Neural progenitor cell (in vitro differentiated cells): Measurements from ENCODE around the gene FLT3LG. TPM values are rescaled to one million over a fixed set of nuclear protein-coding genes. Genes with fewer than 3 reads are reported as not detected.

Experiments
- DNase-seq: peaks from one replicate; pipeline ENCODE4 v3.0.0-alpha.2; 2016; ENCODE audit warnings: low spot score
- H2AFZ ChIP-seq: fragments of 200-600 bp; sonication (generic); replicated peaks from 2 replicates; pipeline ENCODE4 v1.6.1; 2016; ENCODE audit warnings: antibody characterized with exemption
- H3F3A ChIP-seq: fragments of 200-600 bp; sonication (generic); 2 replicates; pipeline ENCODE4 v1.6.1; 2016; ENCODE audit warnings: antibody characterized with exemption, low read depth
- H3K27ac ChIP-seq: fragments of 200-600 bp; sonication (generic); 2 replicates; pipeline ENCODE4 v1.5.1; 2016; ENCODE audit warnings: mild to moderate bottlenecking
- H3K27me3 ChIP-seq: fragments of 200-600 bp; sonication (generic); 2 replicates; pipeline ENCODE4 v1.6.1; 2016; ENCODE audit warnings: mild to moderate bottlenecking, moderate library complexity
- H3K36me3 ChIP-seq: fragments of 200-600 bp; sonication (generic); 2 replicates; pipeline ENCODE4 v1.5.1; 2016
- H3K4me1 ChIP-seq: fragments of 200-600 bp; sonication (generic); 2 replicates; pipeline ENCODE4 v1.6.1; 2016; ENCODE audit warnings: mixed run types
- H3K4me2 ChIP-seq: fragments of 200-600 bp; sonication (generic); 2 replicates; pipeline ENCODE4 v1.6.1; 2016
- H3K4me3 ChIP-seq: fragments of 200-600 bp; sonication (generic); 2 replicates; pipeline ENCODE4 v1.5.1; 2016
- H3K79me2 ChIP-seq: fragments of 200-600 bp; sonication (generic); 2 replicates; pipeline ENCODE4 v1.6.1; 2016; ENCODE audit warnings: low read depth
- H3K9ac ChIP-seq: fragments of 200-600 bp; sonication (generic); 2 replicates; pipeline ENCODE4 v1.6.1; 2016
- H3K9me3 ChIP-seq: fragments of 200-600 bp; sonication (generic); 2 replicates; pipeline ENCODE4 v1.5.1; 2016; ENCODE audit warnings: low read depth
- H4K20me1 ChIP-seq: fragments of 200-600 bp; sonication (generic); 2 replicates; pipeline ENCODE4 v1.6.1; 2016; ENCODE audit warnings: low read depth
- H3K27ac Mint-ChIP-seq: 3 replicates; pipeline ENCODE4 v1.8.0; 2021; ENCODE audit warnings: mixed read lengths
- H3K27me3 Mint-ChIP-seq: 2 replicates; pipeline ENCODE4 v1.8.0; 2022; ENCODE audit warnings: low read depth, mild to moderate bottlenecking, inconsistent platforms, moderate library complexity, mixed read lengths; ENCODE audit not compliant: insufficient read depth
- H3K36me3 Mint-ChIP-seq: 3 replicates; pipeline ENCODE4 v1.8.0; 2021; ENCODE audit warnings: mixed read lengths
- H3K4me1 Mint-ChIP-seq: 3 replicates; pipeline ENCODE4 v1.8.0; 2021; ENCODE audit warnings: mixed read lengths
- H3K4me3 Mint-ChIP-seq: 3 replicates; pipeline ENCODE4 v1.8.0; 2021; ENCODE audit warnings: mild to moderate bottlenecking, moderate library complexity, mixed read lengths
- H3K9me3 Mint-ChIP-seq: 3 replicates; pipeline ENCODE4 v1.8.0; 2020; ENCODE audit warnings: mixed read lengths
- CTCF ChIP-seq: fragments of 200-600 bp; sonication (generic); IDR thresholded peaks from 2 replicates; pipeline ENCODE4 v1.5.1; 2017; ENCODE audit warnings: antibody characterized with exemption, mild to moderate bottlenecking
- EZH2 ChIP-seq: fragments of 200-600 bp; sonication (generic); IDR thresholded peaks from 2 replicates; pipeline ENCODE4 v1.6.1; 2017; ENCODE audit warnings: antibody characterized with exemption, mild to moderate bottlenecking, moderate library complexity
- EZH2phosphoT487 ChIP-seq: fragments of 200-600 bp; sonication (generic); IDR thresholded peaks from 2 replicates; pipeline ENCODE4 v1.6.1; 2017; ENCODE audit warnings: antibody characterized with exemption
- total RNA-seq: library from RNA; depleted of rRNA; stranded (reverse); fragments of >200 nt; gene quantifications from 2 replicates; pipeline ENCODE4 v1.2.3, GENCODE V29; 2015; ENCODE audit warnings: low replicate concordance

FLT3LG gene
- total RNA-seq, 1 donor from 2014 or later, result 0.24 TPM

GRCh38 chr19:49427339-49427738 lies 46.7 kb upstream of the FLT3LG start:
- Mint-ChIP-seq H3K9me3 (peaks cover 14% of the 10 kb centered on the region), H3K27me3 (peaks cover 70% of the 10 kb centered on the region), H3K36me3 (no peaks in the 10 kb centered on the region), H3K4me3 (peak overlapping the region; percentile 47), H3K4me1 (peaks cover 63% of the 10 kb centered on the region), H3K27ac (no peak overlapping the region)
- TF ChIP-seq CTCF (no peak), EZH2 (no peak), EZH2phosphoT487 (no peak)
- Histone ChIP-seq H3K4me3 (no peak overlapping the region), H3K4me1 (peaks cover 39% of the 10 kb centered on the region), H3F3A (peaks cover 66% of the 10 kb centered on the region), H3K36me3 (no peaks in the 10 kb centered on the region), H3K27me3 (peaks cover 96% of the 10 kb centered on the region), H3K79me2 (no peaks in the 10 kb centered on the region), H3K9ac (no peak overlapping the region), H3K9me3 (no peaks in the 10 kb centered on the region), H4K20me1 (no peaks in the 10 kb centered on the region), H3K27ac (no peak overlapping the region), H3K4me2 (no peak overlapping the region), H2AFZ (no peak overlapping the region)
- DNase-seq, result no peak

DNA sequence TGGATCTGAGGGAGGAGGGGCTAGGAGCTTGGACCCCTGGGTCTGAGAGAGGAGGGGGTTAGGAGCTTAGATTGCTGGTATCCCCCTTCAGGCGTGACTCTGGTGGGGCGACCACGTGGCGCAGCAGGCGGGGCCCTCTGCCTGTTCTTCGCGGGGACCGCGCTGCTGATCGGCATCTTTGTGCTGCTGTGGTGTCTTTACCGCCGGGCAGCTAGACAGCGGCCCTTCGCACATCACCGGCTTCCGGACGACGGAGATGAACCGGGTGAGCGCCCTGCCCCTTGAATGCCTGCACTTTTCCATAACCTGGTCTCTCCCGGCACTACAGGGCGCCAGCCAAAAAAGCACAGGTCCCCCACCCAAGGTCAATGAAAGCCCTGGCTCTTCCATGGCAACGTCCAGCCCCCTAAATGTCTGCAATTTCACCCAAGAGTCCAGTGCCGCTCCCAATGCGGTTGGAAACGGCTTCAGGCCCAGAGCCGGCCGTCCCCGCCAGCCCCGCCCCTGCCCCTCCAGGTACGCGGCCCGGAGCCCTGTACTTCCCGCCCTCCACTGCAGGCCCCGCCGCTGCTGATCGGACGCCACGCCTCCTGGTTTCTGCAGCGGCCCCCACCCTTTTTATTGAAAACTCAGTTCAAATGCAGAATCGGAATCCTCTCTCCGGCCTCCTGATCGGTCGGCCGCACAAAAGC lies 46.0 kb upstream of the FLT3LG start:
- TF ChIP-seq EZH2phosphoT487 (no peak), CTCF (no peak), EZH2 (peak; percentile 56)
- peak overlapping the region; percentile 87 for H3K4me3 Mint-ChIP-seq
- Histone ChIP-seq H3K4me3 (peak overlapping the region; percentile 50), H3K4me2 (peak overlapping the region; percentile 93), H3F3A (peaks cover 67% of the 10 kb centered on the region), H3K4me1 (peaks cover 40% of the 10 kb centered on the region), H3K9ac (no peak overlapping the region), H3K36me3 (no peaks in the 10 kb centered on the region), H2AFZ (peak overlapping the region; percentile 30), H4K20me1 (no peaks in the 10 kb centered on the region), H3K9me3 (no peaks in the 10 kb centered on the region), H3K27me3 (peaks cover 96% of the 10 kb centered on the region), H3K27ac (no peak overlapping the region), H3K79me2 (no peaks in the 10 kb centered on the region)
- peaks cover 58% of the 10 kb centered on the region for H3K4me1 Mint-ChIP-seq
- H3K27ac Mint-ChIP-seq, result peak overlapping the region; percentile 46
- no peaks in the 10 kb centered on the region for H3K36me3 Mint-ChIP-seq
- peaks cover 14% of the 10 kb centered on the region for H3K9me3 Mint-ChIP-seq
- H3K27me3 Mint-ChIP-seq, result peaks cover 67% of the 10 kb centered on the region
- DNase-seq, result peak; percentile 80

- Mint-ChIP-seq H3K36me3 (peaks cover 2% of the 10 kb centered on the region), H3K4me3 (peak overlapping the region; percentile 87), H3K27me3 (peaks cover 67% of the 10 kb centered on the region), H3K9me3 (peaks cover 17% of the 10 kb centered on the region), H3K4me1 (peaks cover 54% of the 10 kb centered on the region), H3K27ac (peak overlapping the region; percentile 46)
- H3K79me2 ChIP-seq, result no peaks in the 10 kb centered on the region
- DNase-seq, result peak; percentile 62
- TF ChIP-seq EZH2 (no peak), EZH2phosphoT487 (no peak), CTCF (no peak)
- no peak overlapping the region for H3K27ac ChIP-seq
- H3K9me3 ChIP-seq, result no peaks in the 10 kb centered on the region
- peak overlapping the region; percentile 93 for H3K4me2 ChIP-seq
- peaks cover 96% of the 10 kb centered on the region for H3K27me3 ChIP-seq
- peaks cover 32% of the 10 kb centered on the region for H3K4me1 ChIP-seq
- H3K9ac ChIP-seq, result no peak overlapping the region
- H2AFZ ChIP-seq, result peak overlapping the region; percentile 30
- H3K4me3 ChIP-seq, result peak overlapping the region; percentile 50
- H4K20me1 ChIP-seq, result no peaks in the 10 kb centered on the region
- peaks cover 60% of the 10 kb centered on the region for H3F3A ChIP-seq
- H3K36me3 ChIP-seq, result no peaks in the 10 kb centered on the region
Observed at GRCh38 chr19:49428547-49429451, 45.2 kb upstream of the FLT3LG start.
